GM21529 (cell line): Measurements from ENCODE around the gene APLN.

Source experiments
- ATAC-seq: cut with Tn5 transposase; IDR thresholded peaks from one replicate; pipeline ENCODE4 v1.9.1; 2021; ENCODE audit not compliant: unreplicated experiment

The APLN gene

DNA sequence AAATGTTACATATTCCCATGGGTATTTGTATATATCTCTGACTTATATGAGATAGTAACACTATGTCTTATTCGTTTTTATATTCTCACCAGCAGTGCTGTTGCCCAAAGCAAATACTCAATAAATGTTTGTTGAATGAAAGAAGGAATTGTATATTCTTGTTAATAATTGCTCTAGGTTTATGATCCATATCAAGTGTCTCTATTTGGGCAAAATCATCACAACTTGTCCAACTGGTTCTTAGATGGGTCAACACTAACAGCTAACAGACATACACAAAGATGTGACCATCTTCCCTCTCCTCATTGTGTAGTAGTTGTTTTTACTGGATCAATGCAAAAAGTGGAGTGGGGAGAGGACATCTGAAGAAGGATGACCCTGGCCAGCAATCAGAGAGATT is 6.6 kb upstream of the APLN start:
- ATAC-seq: no peak

- ATAC-seq: no peak
These were observed 5.1 kb upstream of the APLN start for GRCh38 chrX:129659861-129660260.

GRCh38 chrX:129659141-129659540 is 4.4 kb upstream of the APLN start:
- no peak for ATAC-seq

- ATAC-seq: no peak
These were observed 3.7 kb upstream of the APLN start for GRCh38 chrX:129658429-129658828.

GRCh38 chrX:129655547-129656249 is 942 bp upstream of the APLN start:
- no peak for ATAC-seq

- no peak for ATAC-seq
These were observed 645 bp downstream of the APLN start for GRCh38 chrX:129653971-129654651.

- no peak for ATAC-seq
These were observed 1.4 kb downstream of the APLN start for GRCh38 chrX:129653181-129653970.

- ATAC-seq: no peak
These were observed 2.1 kb downstream of the APLN start for GRCh38 chrX:129652565-129653169.

DNA sequence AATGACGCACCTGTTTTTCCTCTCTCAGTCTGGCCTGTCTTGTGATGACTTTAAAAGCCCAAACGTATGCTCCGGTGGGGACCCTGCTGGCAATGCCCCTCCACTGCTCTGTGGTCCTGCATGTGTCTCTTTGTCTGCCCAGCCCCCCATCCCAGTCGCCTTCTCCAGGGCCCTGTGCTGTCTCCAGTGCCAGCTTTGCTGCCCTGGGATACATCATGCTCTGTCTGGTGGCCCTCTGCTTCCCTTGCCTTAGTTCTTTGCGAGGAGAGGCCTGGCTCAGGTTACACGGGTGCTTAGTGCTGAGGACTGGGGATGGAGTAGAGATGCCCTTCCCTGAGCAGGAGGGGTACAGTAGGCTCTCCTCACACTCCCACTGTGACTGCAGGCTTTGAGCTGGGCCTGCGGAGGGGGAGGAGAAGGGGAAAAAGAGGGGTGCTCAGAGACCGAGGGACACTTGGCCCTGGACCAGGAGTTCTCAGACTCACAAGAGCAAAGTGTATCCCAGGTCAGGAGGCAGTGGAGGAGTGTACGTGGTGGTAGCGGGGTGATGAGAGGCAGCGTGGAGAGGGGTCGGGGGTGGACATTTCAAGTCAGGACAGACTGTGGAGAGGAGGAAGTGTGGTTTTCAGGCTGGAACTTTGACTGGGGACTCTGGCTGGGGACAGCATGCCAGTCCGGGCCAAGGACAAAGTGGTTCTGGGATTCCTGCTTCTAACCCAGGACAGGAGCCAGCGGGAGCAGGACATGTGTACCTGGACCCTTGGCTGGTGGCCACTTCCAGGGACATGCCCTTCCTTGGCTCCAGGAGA is 2.8 kb downstream of the APLN start:
- ATAC-seq: no peak

- no peak for ATAC-seq
These were observed 3.8 kb downstream of the APLN start for GRCh38 chrX:129650821-129651510.

GRCh38 chrX:129650183-129650689 is 4.5 kb downstream of the APLN start:
- no peak for ATAC-seq

DNA sequence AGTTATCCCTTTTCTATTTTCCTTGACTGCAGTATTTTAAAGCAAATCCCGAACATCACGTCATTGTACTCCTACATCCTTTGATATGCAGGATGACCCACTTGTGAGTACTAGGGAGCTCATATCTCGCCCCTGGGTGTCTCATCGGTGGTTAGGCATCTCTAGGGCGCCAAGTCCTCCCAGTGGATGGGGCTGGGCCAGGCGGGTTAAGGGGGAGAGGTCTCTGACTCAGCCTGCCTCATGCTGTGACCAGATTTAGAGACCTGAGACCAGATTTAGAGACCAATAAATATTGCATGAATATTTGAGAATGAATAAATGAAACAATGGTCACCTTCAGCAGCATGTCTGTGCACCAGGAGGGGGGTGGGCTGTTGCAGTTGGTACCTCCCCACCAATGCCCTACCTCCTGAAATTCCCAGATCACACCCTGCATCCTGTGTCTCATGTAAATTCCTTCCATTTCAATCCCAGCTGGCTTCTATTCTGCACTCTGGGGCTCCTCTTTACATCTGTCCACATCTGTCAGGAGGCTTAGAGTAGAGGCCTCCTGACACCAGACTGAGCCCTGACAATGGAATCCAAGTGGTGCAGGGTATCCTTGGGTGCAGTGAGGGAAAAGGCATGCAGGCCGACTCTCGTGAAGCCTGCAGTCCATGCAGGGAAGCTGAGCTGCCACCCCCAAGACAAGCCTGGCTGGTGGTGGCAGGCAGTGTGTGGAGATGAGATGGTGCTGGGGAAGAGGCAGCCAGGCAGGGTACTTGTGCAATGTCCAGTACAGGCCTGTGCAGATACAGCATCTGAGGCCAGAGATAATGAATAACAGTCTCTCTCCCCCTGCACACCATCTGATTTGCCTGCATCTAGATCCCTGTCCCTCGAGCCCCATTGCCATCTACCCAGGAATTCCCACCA is 5.2 kb downstream of the APLN start:
- no peak for ATAC-seq

DNA sequence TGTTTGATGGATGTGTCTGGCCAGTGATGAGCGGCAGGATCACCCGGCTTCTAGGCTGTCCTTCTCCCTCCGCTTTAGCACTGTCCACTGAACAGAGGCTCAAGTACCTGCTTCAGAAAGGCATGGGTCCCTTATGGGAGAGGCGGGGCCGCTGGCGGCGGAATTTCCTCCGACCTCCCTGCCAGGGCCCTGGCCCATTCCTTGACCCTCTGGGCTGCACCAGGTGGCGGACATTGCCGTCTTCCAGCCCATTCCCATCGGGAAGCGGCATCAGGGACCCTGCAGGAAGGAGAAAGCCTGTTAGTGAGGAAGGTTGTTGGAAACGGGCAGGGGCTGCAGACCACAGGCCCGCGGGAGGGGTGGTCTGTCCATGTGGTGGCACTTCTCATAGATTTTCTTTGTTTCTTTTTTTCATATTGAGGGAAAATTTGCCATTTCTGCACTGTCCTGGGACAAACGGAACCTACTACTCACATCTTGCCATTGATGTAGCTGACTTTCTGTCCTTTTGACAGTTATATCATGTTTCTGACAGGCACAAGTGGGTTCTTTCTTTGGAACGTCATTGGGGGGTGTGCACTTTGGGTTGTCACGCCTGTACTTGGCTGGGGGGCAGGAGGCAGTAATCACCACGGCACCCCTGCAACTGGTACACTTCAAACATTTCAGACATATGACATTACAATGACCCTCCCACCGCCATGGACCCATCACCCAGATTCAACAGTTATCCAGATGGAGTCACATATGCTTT is 6.1 kb downstream of the APLN start:
- ATAC-seq: no peak

- no peak for ATAC-seq
These were observed 7.0 kb downstream of the APLN start for GRCh38 chrX:129647418-129648410.

- no peak for ATAC-seq
These were observed 8.0 kb downstream of the APLN start for GRCh38 chrX:129646566-129647417.

- ATAC-seq: no peak
These were observed 12.1 kb downstream of the APLN start for GRCh38 chrX:129642641-129643040.
